PC-3 (cell line): Measurements from ENCODE around the gene DCAF8. TPM values are rescaled to one million over a fixed set of nuclear protein-coding genes. Genes with fewer than 3 reads are reported as not detected.

Source experiments
- ATAC-seq: fragments of 200-7000 bp; cut with Tn5 transposase; 2 replicates; pipeline ENCODE4 v1.9.1; 2020; ENCODE audit warnings: mild to moderate bottlenecking, moderate library complexity
- BruUV-seq: library from RNA; stranded (reverse); fragments of 400-500 nt; replicated peaks from 2 replicates; lab custom pipeline; 2021; lab: Mats Ljungman, UMichigan
- CTCF ChIA-PET: fragments of 300-600 bp; sonication (Branson Sonifier 250); formaldehyde crosslinking; loops from one replicate; lab custom pipeline; 2022; ENCODE audit warnings: antibody characterized with exemption; lab: Charles Lee
- POLR2A ChIA-PET: fragments of 300-600 bp; sonication (Branson Sonifier 250); formaldehyde crosslinking; loops from one replicate; lab custom pipeline; 2022; ENCODE audit warnings: antibody characterized with exemption; ENCODE audit not compliant: unreplicated experiment; lab: Charles Lee
- DNase-seq: peaks from one replicate; pipeline ENCODE4 v3.0.0-alpha.2; 2015
- H2AFZ ChIP-seq: fragments of 300-600 bp; sonication (generic); 2 replicates; pipeline ENCODE4 v1.6.0; 2016; ENCODE audit warnings: antibody characterized with exemption, low read length
- H3F3A ChIP-seq: fragments of 300-600 bp; sonication (generic); one replicate; pipeline ENCODE4 v1.6.0; 2017; ENCODE audit warnings: antibody characterized with exemption, low read length, control low read depth, mild to moderate bottlenecking; ENCODE audit not compliant: unreplicated experiment
- H3K27ac ChIP-seq: fragments of 300-600 bp; sonication (generic); 2 replicates; pipeline ENCODE4 v1.5.1; 2016; ENCODE audit warnings: mild to moderate bottlenecking, low read length
- H3K27me3 ChIP-seq: fragments of 300-600 bp; sonication (generic); 2 replicates; pipeline ENCODE4 v1.6.1; 2016; ENCODE audit warnings: low read length, mixed read lengths
- H3K36me3 ChIP-seq: fragments of 300-600 bp; sonication (generic); 2 replicates; pipeline ENCODE4 v1.6.1; 2016; ENCODE audit warnings: low read depth, mixed run types, low read length, mixed read lengths
- H3K4me1 ChIP-seq: fragments of 300-600 bp; sonication (generic); 2 replicates; pipeline ENCODE4 v1.5.1; 2016; ENCODE audit warnings: low read length; ENCODE audit not compliant: insufficient read depth
- H3K4me2 ChIP-seq: fragments of 300-600 bp; sonication (generic); 2 replicates; pipeline ENCODE4 v1.6.0; 2016; ENCODE audit warnings: low read length
- H3K4me3 ChIP-seq: fragments of 300-600 bp; sonication (generic); 2 replicates; pipeline ENCODE4 v1.5.1; 2016; ENCODE audit warnings: mild to moderate bottlenecking, low read length, mixed read lengths
- H3K79me2 ChIP-seq: fragments of 300-600 bp; sonication (generic); 2 replicates; pipeline ENCODE4 v1.6.1; 2017; ENCODE audit warnings: low read length, mixed read lengths
- H3K9ac ChIP-seq: fragments of 300-600 bp; sonication (generic); 2 replicates; pipeline ENCODE4 v1.6.0; 2016; ENCODE audit warnings: mild to moderate bottlenecking, low read length
- H3K9me2 ChIP-seq: fragments of 300-600 bp; sonication (generic); replicated peaks from 2 replicates; pipeline ENCODE4 v1.6.1; 2016; ENCODE audit warnings: mixed run types, low read length, mixed read lengths
- H3K9me3 ChIP-seq: fragments of 300-600 bp; sonication (generic); 2 replicates; pipeline ENCODE4 v1.6.1; 2016; ENCODE audit warnings: low read length, mixed read lengths
- H4K20me1 ChIP-seq: fragments of 300-600 bp; sonication (generic); 2 replicates; pipeline ENCODE4 v1.6.1; 2016; ENCODE audit warnings: low read length, mixed read lengths
- CTCF ChIP-seq: fragments of 300-600 bp; sonication (generic); conservative IDR thresholded peaks from 2 replicates; pipeline ENCODE4 v1.5.1; 2017; ENCODE audit warnings: antibody characterized with exemption, low read depth, mild to moderate bottlenecking, low read length
- EZH2 ChIP-seq: fragments of 300-600 bp; sonication (generic); IDR thresholded peaks from one replicate; pipeline ENCODE4 v1.6.1; 2017; ENCODE audit warnings: antibody characterized with exemption, mild to moderate bottlenecking, low read length; ENCODE audit not compliant: unreplicated experiment
- EZH2phosphoT487 ChIP-seq: fragments of 300-600 bp; sonication (generic); IDR thresholded peaks from 2 replicates; pipeline ENCODE4 v1.6.1; 2018; ENCODE audit warnings: mild to moderate bottlenecking, antibody characterized with exemption, low read length, borderline replicate concordance
- intact Hi-C: fragments of 100-400 bp; cut with micrococcal nuclease; formaldehyde crosslinking; loops from 2 replicates; pipeline ENCODE4 v1.9.0; 2023
- total RNA-seq: library from RNA; depleted of rRNA; stranded (reverse); fragments of >200 nt; gene quantifications from 2 replicates; pipeline ENCODE4 v1.2.3, GENCODE V29; 2014

The DCAF8 gene
- total RNA-seq, 1 experiment from 2014 or later: 122 TPM

GRCh38 chr1:160284782-160285344 is 22.5 kb upstream of the DCAF8 start, which contains the start of gene PEX19:
Gene PEX19, minus strand, starts transcription at chr1:160285133. Its CDS starts 9 bp downstream, at chr1:160285124.
- TF ChIP-seq EZH2phosphoT487: no peak
- no peak for TF ChIP-seq CTCF
- TF ChIP-seq EZH2: no peak
- peaks cover 18% of the 10 kb centered on the region for H3K4me1 ChIP-seq
- peak within 1 kb of the TSS; percentile 93 for H3K4me3 ChIP-seq
- H3K4me2 ChIP-seq: peak within 1 kb of the TSS; percentile 91
- peak; percentile 95 for ATAC-seq
- no peaks in the 10 kb centered on the region for H4K20me1 ChIP-seq
- H3K79me2 ChIP-seq: peaks cover 20% of the 10 kb centered on the region
- H3K9ac ChIP-seq: peak within 1 kb of the TSS; percentile 93
- no peaks in the 10 kb centered on the region for H3K9me3 ChIP-seq
- H3K27me3 ChIP-seq: no peaks in the 10 kb centered on the region
- BruUV-seq: TSS peak; percentile 66
- H2AFZ ChIP-seq: peak within 1 kb of the TSS; percentile 84
- POLR2A ChIA-PET: no interaction called here
- peak; percentile 94 for DNase-seq
- no peaks in the 10 kb centered on the region for H3K9me2 ChIP-seq
- peak within 1 kb of the TSS; percentile 41 for H3K27ac ChIP-seq
- H3F3A ChIP-seq: no peaks in the 10 kb centered on the region
- CTCF ChIA-PET: interaction anchor here (0.8 kb wide), 1 partner anchor 33 kb away, joined by 4 read pairs; no protein-coding TSS in a partner anchor
- H3K36me3 ChIP-seq: peaks cover 32% of the 10 kb centered on the region; the same call in 1 of the 2 replicates
- intact Hi-C loops: loop anchor here (1.0 to 2.0 kb wide), 3 partner anchors 22 to 186 kb away; partner anchors contain the start of genes DCAF8 and IGSF8

GRCh38 chr1:160284220-160284781 is 22.0 kb upstream of the DCAF8 start:
- H3K27ac ChIP-seq: peak overlapping the region; percentile 41
- no peaks in the 10 kb centered on the region for H3F3A ChIP-seq
- BruUV-seq: TSS peak; percentile 83
- TF ChIP-seq EZH2phosphoT487 (no peak), EZH2 (no peak), CTCF (no peak)
- H4K20me1 ChIP-seq: no peaks in the 10 kb centered on the region
- ATAC-seq (peak; percentile 66), DNase-seq (peak; percentile 74)
- H2AFZ ChIP-seq: peak overlapping the region; percentile 84
- H3K79me2 ChIP-seq: peaks cover 20% of the 10 kb centered on the region
- peaks cover 33% of the 10 kb centered on the region; the same call in 1 of the 2 replicates for H3K36me3 ChIP-seq
- intact Hi-C loops: loop anchor here (2.0 kb wide), 2 partner anchors 22 to 186 kb away; partner anchors contain the start of genes DCAF8 and IGSF8
- CTCF ChIA-PET: interaction anchor here (0.8 to 1.0 kb wide), 2 partner anchors 32 to 91 kb away, joined by 4 read pairs; no protein-coding TSS in a partner anchor
- POLR2A ChIA-PET: interaction anchor here (0.6 kb wide), 1 partner anchor 737 kb away, joined by 3 read pairs; no protein-coding TSS in a partner anchor
- peak overlapping the region; percentile 93 for H3K9ac ChIP-seq
- peak overlapping the region; percentile 93 for H3K4me3 ChIP-seq
- H3K9me2 ChIP-seq: no peaks in the 10 kb centered on the region
- H3K27me3 ChIP-seq: no peaks in the 10 kb centered on the region
- peaks cover 18% of the 10 kb centered on the region for H3K4me1 ChIP-seq
- peak overlapping the region; percentile 91 for H3K4me2 ChIP-seq
- no peaks in the 10 kb centered on the region for H3K9me3 ChIP-seq
